GM19395 (cell line): ENCODE data around the gene ZG16.

Experiments used
- ATAC-seq: cut with Tn5 transposase; IDR thresholded peaks from one replicate; pipeline ENCODE4 v1.9.1; 2021; ENCODE audit warnings: mild to moderate bottlenecking, moderate library complexity; ENCODE audit not compliant: unreplicated experiment

ZG16 gene

DNA sequence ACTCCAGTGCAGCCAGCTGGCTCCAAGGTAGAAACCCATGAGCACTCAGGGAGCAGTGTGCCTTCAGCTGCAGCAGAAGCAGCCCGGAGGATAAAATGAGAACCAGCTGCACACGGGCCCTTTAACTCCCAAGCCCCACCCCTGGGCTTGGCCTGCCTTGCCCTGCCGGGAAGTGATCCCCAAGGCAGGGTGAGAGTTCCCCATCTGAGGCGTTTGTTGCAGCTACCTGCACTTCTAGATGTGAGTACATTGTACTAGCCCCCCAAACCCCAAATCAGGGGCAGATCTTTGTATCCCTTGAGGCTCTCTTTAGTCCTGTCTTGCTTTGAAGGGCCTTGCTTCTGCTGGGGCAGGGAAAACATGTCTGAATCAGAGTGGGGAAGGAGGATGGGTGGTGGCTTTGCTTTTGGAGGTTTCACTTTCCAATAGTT lies 42.2 kb downstream of the ZG16 start, which contains the start of gene MVP:
MVP (plus strand) TSS at position 192 of the 431 bp plus-strand sequence. CDS start 10,088 bp downstream, outside the sequence.
- ATAC-seq = no peak

- ATAC-seq = no peak
Observed at GRCh38 chr16:29820730-29821642, 42.9 kb downstream of the ZG16 start.

GRCh38 chr16:29821643-29822115 lies 43.6 kb downstream of the ZG16 start:
- ATAC-seq = no peak

DNA sequence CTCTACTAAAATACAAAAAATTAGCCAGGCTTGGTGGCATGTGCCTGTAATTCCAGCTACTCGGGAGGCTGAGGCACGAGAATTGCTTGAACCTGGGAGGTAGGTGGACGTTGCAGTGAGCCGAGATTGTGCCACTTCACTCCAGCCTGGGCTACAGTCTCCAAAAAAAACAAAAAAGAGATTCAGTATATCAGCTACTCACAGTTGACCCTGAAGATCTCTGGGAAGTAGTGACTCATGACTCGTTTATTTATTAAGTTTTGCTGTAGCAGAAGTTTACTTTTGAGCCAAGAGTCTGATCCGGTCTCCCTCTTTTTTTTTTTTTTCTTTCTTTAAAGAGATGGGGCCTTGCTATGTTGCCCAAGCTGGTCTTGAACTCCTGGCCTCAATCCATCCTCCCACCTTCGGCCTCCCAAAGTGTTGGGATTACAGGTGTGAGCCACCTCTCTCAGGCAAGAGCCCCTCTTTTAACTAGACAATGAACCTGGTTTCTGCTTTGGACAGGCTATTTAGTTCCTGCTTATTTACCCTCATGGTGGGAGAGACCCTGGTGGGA lies 46.6 kb downstream of the ZG16 start:
- no peak for ATAC-seq

- ATAC-seq = no peak
Observed at GRCh38 chr16:29825145-29826044, 47.3 kb downstream of the ZG16 start.

DNA sequence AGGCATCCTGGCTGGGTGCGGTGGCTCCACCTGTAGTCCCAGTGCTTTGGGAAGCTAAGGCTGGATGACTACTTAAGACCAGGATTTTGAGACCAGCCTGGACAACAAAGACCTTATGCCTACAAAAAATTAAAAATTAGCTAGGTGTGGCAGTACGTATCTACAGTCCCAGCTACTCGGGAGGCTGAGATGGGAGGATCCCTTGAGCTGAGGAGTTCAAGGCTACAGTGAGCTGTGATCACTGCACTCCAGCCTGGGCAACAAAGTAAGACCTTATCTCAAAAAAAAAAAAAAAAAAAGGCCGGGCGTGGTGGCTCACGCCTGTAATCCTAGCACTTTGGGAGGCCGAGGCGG lies 48.3 kb downstream of the ZG16 start:
- ATAC-seq = no peak

DNA sequence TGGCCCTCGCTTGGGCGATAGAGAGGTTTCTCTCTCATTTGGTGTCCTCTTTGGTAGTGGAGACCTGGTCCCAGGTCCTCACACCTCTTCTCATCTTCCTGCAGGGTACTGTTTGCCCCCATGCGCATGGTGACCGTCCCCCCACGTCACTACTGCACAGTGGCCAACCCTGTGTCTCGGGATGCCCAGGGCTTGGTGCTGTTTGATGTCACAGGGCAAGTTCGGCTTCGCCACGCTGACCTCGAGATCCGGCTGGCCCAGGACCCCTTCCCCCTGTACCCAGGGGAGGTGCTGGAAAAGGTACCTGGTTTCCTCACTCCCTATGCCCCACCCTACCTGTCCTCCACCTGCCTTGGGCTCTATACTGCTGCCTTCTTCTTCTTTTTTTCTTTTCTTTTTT lies 52.7 kb downstream of the ZG16 start:
- no peak for ATAC-seq

GRCh38 chr16:29831490-29831889 lies 53.4 kb downstream of the ZG16 start:
- ATAC-seq = no peak
